ENCODE data around the gene FAM72A. TPM values are rescaled to one million over a fixed set of nuclear protein-coding genes. Genes with fewer than 3 reads are reported as not detected.
"Not testable (repeated sequence)": the region's sequence is repeated elsewhere in the genome, so short reads cannot be mapped to it uniquely, and the experiment has no call there.

FAM72A gene
- total and polyA plus RNA-seq, 2 donors (not counting 3 experiments of a cell fraction or from before 2014, with no cell fraction given), result 3.4 to 9.6 TPM

DNA sequence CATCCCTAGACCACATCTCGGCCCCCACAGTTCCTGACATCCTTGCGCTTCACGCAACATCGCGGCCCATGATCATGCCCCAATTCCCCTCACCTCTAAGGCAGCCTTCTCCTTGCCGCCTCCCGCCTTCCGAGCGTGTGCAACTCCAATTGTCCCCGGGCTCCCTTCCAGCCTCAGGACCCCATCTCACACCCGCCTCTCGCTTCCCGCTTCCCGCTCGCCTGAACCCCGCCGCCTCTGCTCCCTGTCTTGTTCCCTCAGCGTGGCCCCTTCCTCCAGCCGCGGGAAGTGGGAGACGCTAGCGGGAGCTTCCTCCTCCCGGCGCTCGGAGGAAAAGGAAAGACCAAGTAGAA lies 1.5 kb upstream of the FAM72A start:
- Histone ChIP-seq H3K4me3 (replicated peaks in 1 of 3; ENCODE audit: insufficient read depth in 1 of 3, low read depth in 1 of 3, low read length in 3 of 3) (peak overlapping the region in 1 of 3 experiments; percentile 40), H3K27ac (ENCODE audit: insufficient read depth, low read depth, low read length) (peak overlapping the region; percentile 34), H3K79me2 (ENCODE audit: control insufficient read depth, insufficient read depth, low read length) (peaks cover 13% of the 10 kb centered on the region)
- dilution Hi-C loops (cut with MboI; ENCODE audit: extremely low pct_ligation_motif_present, low sequenced_read_pairs); H2AFZ ChIP-seq (ENCODE audit: low read depth, low read length); H3K4me2 ChIP-seq (ENCODE audit: insufficient read depth, low read length); FAIRE-seq; DNase-seq (ENCODE audit: low read depth, low spot score); intact Hi-C loops (cut with micrococcal nuclease); H3K9me3 ChIP-seq (replicated peaks; ENCODE audit: control insufficient read depth, insufficient read depth, low read length); H3K36me3 ChIP-seq (ENCODE audit: control insufficient read depth in 2 of 2, extremely low read depth in 1 of 2, insufficient read depth in 2 of 2, low read length in 2 of 2); H3K9ac ChIP-seq (replicated peaks; ENCODE audit: extremely low read depth, insufficient read depth, low read length); H3K4me1 ChIP-seq (ENCODE audit: control insufficient read depth, extremely low read depth, insufficient read depth, low read length); H3K27me3 ChIP-seq (ENCODE audit: control insufficient read depth in 2 of 2, insufficient read depth in 2 of 2, low read length in 2 of 2); H3K9me1 ChIP-seq (replicated peaks; ENCODE audit: control insufficient read depth, extremely low read depth, insufficient read depth, low read length); H4K20me1 ChIP-seq (replicated peaks; ENCODE audit: control insufficient read depth, extremely low read depth, insufficient read depth, low read length); POLR2A ChIA-PET; CTCF ChIA-PET; BruUV-seq (replicated peaks): not testable (repeated sequence)

DNA sequence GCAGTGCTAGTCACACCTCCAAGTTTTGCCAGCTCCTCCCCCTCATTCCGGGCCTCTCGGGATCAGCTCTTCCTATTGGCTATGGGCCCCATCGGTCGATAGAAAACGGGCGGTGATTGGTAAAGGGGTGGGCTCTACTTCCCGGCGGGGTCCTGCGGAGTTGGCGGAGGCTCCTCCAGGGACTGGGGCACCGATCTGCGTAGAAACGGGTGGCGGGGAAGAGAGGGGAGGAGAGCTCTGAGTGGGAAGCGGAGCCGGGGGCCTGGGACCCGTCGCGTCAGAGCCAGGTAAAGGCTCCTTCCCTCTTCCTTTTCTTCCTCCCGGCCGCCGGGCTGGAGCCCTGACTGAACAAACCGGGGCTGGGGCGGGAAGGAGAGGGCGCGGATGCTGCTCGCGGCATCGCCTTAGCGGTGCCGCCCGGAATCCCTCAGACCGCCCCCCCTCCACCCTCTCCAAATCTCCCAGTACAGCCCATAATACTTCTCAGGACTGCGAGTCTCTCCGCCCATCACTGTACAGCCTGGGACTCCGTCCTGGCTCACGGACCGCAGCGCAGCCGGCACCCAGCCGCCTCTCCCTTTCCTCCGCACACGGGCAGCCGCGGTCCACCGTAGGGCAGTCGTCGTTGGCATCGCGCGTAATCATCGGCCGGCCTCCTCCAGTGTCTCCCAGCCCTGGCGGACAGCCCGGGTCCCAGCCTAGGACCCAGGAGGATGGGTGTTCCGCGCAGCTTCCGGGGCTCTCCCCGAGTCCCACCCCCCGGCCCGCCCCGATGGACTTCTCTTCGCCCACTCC lies 922 bp upstream of the FAM72A start, which contains the start of gene SRGAP2:
Gene SRGAP2, plus strand, starts transcription at position 178 of the 795 bp plus-strand sequence. CDS start 2,430 bp downstream, outside the sequence.
- Histone ChIP-seq H3K79me2 (ENCODE audit: control insufficient read depth, insufficient read depth, low read length) (peaks cover 11% of the 10 kb centered on the region), H3K4me3 (replicated peaks in 1 of 3; ENCODE audit: insufficient read depth in 1 of 3, low read depth in 1 of 3, low read length in 3 of 3) (peak within 1 kb of the TSS in 1 of 3 experiments; percentile 48), H3K27ac (ENCODE audit: insufficient read depth, low read depth, low read length) (peak within 1 kb of the TSS; percentile 34)
- H3K36me3 ChIP-seq (ENCODE audit: control insufficient read depth in 2 of 2, extremely low read depth in 1 of 2, insufficient read depth in 2 of 2, low read length in 2 of 2); H3K9me3 ChIP-seq (replicated peaks; ENCODE audit: control insufficient read depth, insufficient read depth, low read length); H3K4me1 ChIP-seq (ENCODE audit: control insufficient read depth, extremely low read depth, insufficient read depth, low read length); H2AFZ ChIP-seq (ENCODE audit: low read depth, low read length); H3K4me2 ChIP-seq (ENCODE audit: insufficient read depth, low read length); H3K27me3 ChIP-seq (ENCODE audit: control insufficient read depth in 2 of 2, insufficient read depth in 2 of 2, low read length in 2 of 2); H3K9ac ChIP-seq (replicated peaks; ENCODE audit: extremely low read depth, insufficient read depth, low read length); intact Hi-C loops (cut with micrococcal nuclease); dilution Hi-C loops (cut with MboI; ENCODE audit: extremely low pct_ligation_motif_present, low sequenced_read_pairs); H4K20me1 ChIP-seq (replicated peaks; ENCODE audit: control insufficient read depth, extremely low read depth, insufficient read depth, low read length); H3K9me1 ChIP-seq (replicated peaks; ENCODE audit: control insufficient read depth, extremely low read depth, insufficient read depth, low read length); POLR2A ChIA-PET; CTCF ChIA-PET: not testable (repeated sequence)
- TSS peak; percentile 34 for BruUV-seq (replicated peaks)
- FAIRE-seq (peak; percentile 69), DNase-seq (ENCODE audit: low read depth, low spot score) (peak; percentile 56)

DNA sequence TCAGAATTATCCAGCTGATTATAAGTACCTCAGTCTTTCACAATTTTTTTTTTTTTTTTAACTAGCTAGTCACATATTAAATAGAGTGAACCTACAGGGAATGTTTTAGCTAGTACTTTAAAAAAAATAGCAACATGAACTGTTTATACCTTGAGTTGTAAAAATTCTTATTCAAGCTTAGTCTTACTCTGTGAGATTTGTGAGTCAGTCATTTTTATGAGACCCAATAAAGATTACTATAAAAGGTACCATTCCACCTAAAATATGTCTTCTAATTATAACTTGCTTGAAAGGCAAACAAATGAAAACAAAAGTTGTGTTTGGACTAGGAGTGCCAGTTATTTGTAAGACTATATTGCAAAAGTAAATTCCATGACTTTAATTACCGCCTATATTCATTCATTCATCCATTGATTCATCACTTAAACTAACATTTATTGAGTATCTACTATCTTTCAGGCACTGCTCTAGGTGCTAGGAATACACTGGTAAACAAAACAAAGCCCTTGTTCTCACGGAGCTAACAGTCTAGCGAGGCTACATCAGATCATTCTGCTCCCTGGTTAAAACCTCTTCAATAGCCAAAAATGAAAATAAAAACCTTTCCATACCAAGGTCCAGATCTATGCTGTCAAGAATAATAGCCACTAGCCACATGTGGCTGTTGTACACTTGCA lies 5.8 kb downstream of the FAM72A start:
- H3K27me3 ChIP-seq (ENCODE audit: control insufficient read depth in 2 of 2, insufficient read depth in 2 of 2, low read length in 2 of 2); H3K9ac ChIP-seq (replicated peaks; ENCODE audit: extremely low read depth, insufficient read depth, low read length); dilution Hi-C loops (cut with MboI; ENCODE audit: extremely low pct_ligation_motif_present, low sequenced_read_pairs); H3K27ac ChIP-seq (ENCODE audit: insufficient read depth, low read depth, low read length); H3K9me1 ChIP-seq (replicated peaks; ENCODE audit: control insufficient read depth, extremely low read depth, insufficient read depth, low read length); H3K36me3 ChIP-seq (ENCODE audit: control insufficient read depth in 2 of 2, extremely low read depth in 1 of 2, insufficient read depth in 2 of 2, low read length in 2 of 2); H3K4me1 ChIP-seq (ENCODE audit: control insufficient read depth, extremely low read depth, insufficient read depth, low read length); DNase-seq (ENCODE audit: low read depth, low spot score); CTCF ChIA-PET; H3K4me3 ChIP-seq (replicated peaks in 1 of 3; ENCODE audit: insufficient read depth in 1 of 3, low read depth in 1 of 3, low read length in 3 of 3); FAIRE-seq; H3K4me2 ChIP-seq (ENCODE audit: insufficient read depth, low read length); H3K79me2 ChIP-seq (ENCODE audit: control insufficient read depth, insufficient read depth, low read length); H3K9me3 ChIP-seq (replicated peaks; ENCODE audit: control insufficient read depth, insufficient read depth, low read length); H4K20me1 ChIP-seq (replicated peaks; ENCODE audit: control insufficient read depth, extremely low read depth, insufficient read depth, low read length); H2AFZ ChIP-seq (ENCODE audit: low read depth, low read length); BruUV-seq (replicated peaks); intact Hi-C loops (cut with micrococcal nuclease); POLR2A ChIA-PET: not testable (repeated sequence)

DNA sequence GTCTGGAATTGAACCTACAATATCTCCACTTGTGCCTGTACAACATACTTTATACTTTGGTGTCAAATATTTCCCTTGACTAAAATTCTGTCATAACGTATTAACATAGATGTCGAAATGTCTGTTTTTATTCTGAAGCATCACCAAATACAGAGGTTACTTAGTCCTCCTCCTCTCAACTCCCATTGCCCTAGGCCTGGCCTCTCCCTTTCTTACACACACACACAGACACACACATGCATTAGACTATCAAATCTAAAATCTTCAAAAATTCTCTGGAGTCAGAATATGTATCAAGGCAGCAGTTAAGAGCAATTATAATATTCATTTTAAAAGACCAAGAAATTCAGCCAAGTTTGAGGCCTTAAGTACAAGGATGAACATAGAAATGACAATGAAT lies 7.5 kb downstream of the FAM72A start:
- BruUV-seq (replicated peaks); dilution Hi-C loops (cut with MboI; ENCODE audit: extremely low pct_ligation_motif_present, low sequenced_read_pairs); H4K20me1 ChIP-seq (replicated peaks; ENCODE audit: control insufficient read depth, extremely low read depth, insufficient read depth, low read length); CTCF ChIA-PET; POLR2A ChIA-PET; H3K36me3 ChIP-seq (ENCODE audit: control insufficient read depth in 2 of 2, extremely low read depth in 1 of 2, insufficient read depth in 2 of 2, low read length in 2 of 2); H3K79me2 ChIP-seq (ENCODE audit: control insufficient read depth, insufficient read depth, low read length); H3K4me2 ChIP-seq (ENCODE audit: insufficient read depth, low read length); H3K9ac ChIP-seq (replicated peaks; ENCODE audit: extremely low read depth, insufficient read depth, low read length); H3K27me3 ChIP-seq (ENCODE audit: control insufficient read depth in 2 of 2, insufficient read depth in 2 of 2, low read length in 2 of 2); H3K4me3 ChIP-seq (replicated peaks in 1 of 3; ENCODE audit: insufficient read depth in 1 of 3, low read depth in 1 of 3, low read length in 3 of 3); H3K27ac ChIP-seq (ENCODE audit: insufficient read depth, low read depth, low read length); H2AFZ ChIP-seq (ENCODE audit: low read depth, low read length); H3K9me1 ChIP-seq (replicated peaks; ENCODE audit: control insufficient read depth, extremely low read depth, insufficient read depth, low read length); intact Hi-C loops (cut with micrococcal nuclease); H3K9me3 ChIP-seq (replicated peaks; ENCODE audit: control insufficient read depth, insufficient read depth, low read length); H3K4me1 ChIP-seq (ENCODE audit: control insufficient read depth, extremely low read depth, insufficient read depth, low read length); FAIRE-seq; DNase-seq (ENCODE audit: low read depth, low spot score): not testable (repeated sequence)
